Vagina (tissue), 2 donors: Measurements from ENCODE around the gene SAMD14. TPM values are rescaled to one million over a fixed set of nuclear protein-coding genes. Genes with fewer than 3 reads are reported as not detected.

Experiments
- DNase-seq, 2 donors: peaks; one replicate each; pipeline ENCODE4 v3.0.0-alpha.2; 2017; ENCODE audit errors: extremely low spot score in 2 of 2
- H3K27ac ChIP-seq: fragments of 200-600 bp; sonication (generic); one replicate; pipeline ENCODE4 v1.5.1; 2019
- H3K27me3 ChIP-seq: fragments of 200-600 bp; sonication (generic); one replicate; pipeline ENCODE4 v1.5.1; 2019
- H3K36me3 ChIP-seq, 2 donors: fragments of 200-600 bp; sonication (generic); one replicate each; pipeline ENCODE4 v1.5.1; 2017 to 2019
- H3K4me1 ChIP-seq: fragments of 200-600 bp; sonication (generic); one replicate; pipeline ENCODE4 v1.5.1; 2019
- H3K4me3 ChIP-seq, 2 donors: fragments of 200-600 bp; sonication (generic); 1 replicate in 1 of 2; 2 replicates in 1 of 2; pipeline ENCODE4 v1.5.1; 2016 to 2019
- H3K9me3 ChIP-seq: fragments of 200-600 bp; sonication (generic); one replicate; pipeline ENCODE4 v1.5.1; 2019
- CTCF ChIP-seq, 3 experiments: fragments of 450-650 bp in 2 of 3; fragments of 200-600 bp in 1 of 3; sonication (generic) in 1 of 3; IDR thresholded peaks; one replicate each; pipeline ENCODE4 v1.5.1; 2017 to 2019; ENCODE audit warnings: antibody characterized with exemption in 3 of 3, mild to moderate bottlenecking in 2 of 3, moderate library complexity in 2 of 3
- POLR2A ChIP-seq, 2 donors: fragments of 450-650 bp; IDR thresholded peaks; one replicate each; pipeline ENCODE4 v1.6.1; 2017; ENCODE audit warnings: antibody characterized with exemption in 2 of 2, mild to moderate bottlenecking in 2 of 2, moderate library complexity in 2 of 2
- POLR2AphosphoS5 ChIP-seq, 2 donors: sonication (generic); formaldehyde crosslinking; IDR thresholded peaks; one replicate each; pipeline ENCODE4 v1.9.0; 2017; ENCODE audit warnings: antibody characterized with exemption in 2 of 2, mild to moderate bottlenecking in 2 of 2, low read depth in 1 of 2; ENCODE audit not compliant: insufficient read depth in 1 of 2
- intact Hi-C: fragments of 100-400 bp; cut with DNase I; formaldehyde crosslinking; loops from one replicate; pipeline ENCODE4 v1.15.1; 2023
- total RNA-seq: library from RNA; depleted of rRNA; stranded (reverse); fragments of >200 nt; gene quantifications from one replicate; pipeline ENCODE4 v1.2.3, GENCODE V29; 2016

Gene SAMD14
- total RNA-seq, 1 donor from 2014 or later = 4.4 TPM

GRCh38 chr17:50145532-50146229 is 15.7 kb upstream of the SAMD14 start:
- no peak for TF ChIP-seq POLR2AphosphoS5 (IDR thresholded peaks at IDR 0.05; ENCODE audit: insufficient read depth in 1 of 2, low read depth in 1 of 2)
- TF ChIP-seq CTCF (IDR thresholded peaks at IDR 0.05) = no peak
- TF ChIP-seq POLR2A (IDR thresholded peaks at IDR 0.05) = no peak
- intact Hi-C loops = no loop called here
- peak overlapping the region in 1 of 2 donors; percentile 9 for H3K4me3 ChIP-seq
- peak overlapping the region; percentile 18 for H3K27ac ChIP-seq
- H3K4me1 ChIP-seq = peaks cover 81% of the 10 kb centered on the region
- no peak for DNase-seq
- no peaks in the 10 kb centered on the region for H3K9me3 ChIP-seq
- peaks cover 0 to 45% of the 10 kb centered on the region in 2 donors for H3K36me3 ChIP-seq
- no peaks in the 10 kb centered on the region for H3K27me3 ChIP-seq

- TF ChIP-seq CTCF (IDR thresholded peaks at IDR 0.05) (no peak), POLR2AphosphoS5 (IDR thresholded peaks at IDR 0.05; ENCODE audit: insufficient read depth in 1 of 2, low read depth in 1 of 2) (no peak), POLR2A (IDR thresholded peaks at IDR 0.05) (no peak)
- peaks cover 0 to 47% of the 10 kb centered on the region in 2 donors for H3K36me3 ChIP-seq
- peak overlapping the region; percentile 18 for H3K27ac ChIP-seq
- H3K4me1 ChIP-seq = peaks cover 88% of the 10 kb centered on the region
- no peak for DNase-seq
- no peak overlapping the region for H3K4me3 ChIP-seq
- no peaks in the 10 kb centered on the region for H3K9me3 ChIP-seq
- intact Hi-C loops = no loop called here
- no peaks in the 10 kb centered on the region for H3K27me3 ChIP-seq
These were observed 15.0 kb upstream of the SAMD14 start for GRCh38 chr17:50144845-50145531.

GRCh38 chr17:50144355-50144754 is 14.4 kb upstream of the SAMD14 start:
- Histone ChIP-seq H3K27ac (no peak overlapping the region), H3K27me3 (no peaks in the 10 kb centered on the region), H3K4me3 (no peak overlapping the region), H3K4me1 (peaks cover 84% of the 10 kb centered on the region), H3K36me3 (peaks cover 0 to 51% of the 10 kb centered on the region in 2 donors), H3K9me3 (no peaks in the 10 kb centered on the region)
- intact Hi-C loops = no loop called here
- no peak for DNase-seq
- TF ChIP-seq CTCF (IDR thresholded peaks at IDR 0.05) = no peak
- no peak for TF ChIP-seq POLR2AphosphoS5 (IDR thresholded peaks at IDR 0.05; ENCODE audit: insufficient read depth in 1 of 2, low read depth in 1 of 2)
- TF ChIP-seq POLR2A (IDR thresholded peaks at IDR 0.05) = no peak

GRCh38 chr17:50143461-50144176 is 13.7 kb upstream of the SAMD14 start:
- Histone ChIP-seq H3K36me3 (peaks cover 0 to 59% of the 10 kb centered on the region in 2 donors), H3K9me3 (no peaks in the 10 kb centered on the region), H3K4me1 (peaks cover 77% of the 10 kb centered on the region), H3K27ac (no peak overlapping the region), H3K27me3 (no peaks in the 10 kb centered on the region), H3K4me3 (no peak overlapping the region)
- TF ChIP-seq CTCF (IDR thresholded peaks at IDR 0.05) (no peak), POLR2AphosphoS5 (IDR thresholded peaks at IDR 0.05; ENCODE audit: insufficient read depth in 1 of 2, low read depth in 1 of 2) (no peak), POLR2A (IDR thresholded peaks at IDR 0.05) (no peak)
- DNase-seq = no peak
- intact Hi-C loops = no loop called here
